H1 (cell line): Measurements from ENCODE around the gene EPB41L2.

Experiments used
- CTCF ChIP-seq, 3 experiments: IDR thresholded peaks; 1 replicate in 2 of 3; 2 replicates in 1 of 3; pipeline versions ENCODE4 v1.5.1 to v1.6.1; 2011; ENCODE audit warnings: low read length in 3 of 3, mild to moderate bottlenecking in 3 of 3, inconsistent platforms in 2 of 3, low read depth in 1 of 3, moderate library complexity in 1 of 3; ENCODE audit not compliant: insufficient read depth in 1 of 3; ENCODE audit errors: control extremely low read depth in 1 of 3
- EGR1 ChIP-seq: IDR thresholded peaks from 2 replicates; pipeline ENCODE4 v1.6.1; 2011; ENCODE audit warnings: low read depth, low read length, borderline replicate concordance
- POLR2A ChIP-seq, 2 experiments: IDR thresholded peaks; 1 replicate in 1 of 2; 2 replicates in 1 of 2; pipeline ENCODE4 v1.6.1; 2011; ENCODE audit warnings: low read depth in 2 of 2, low read length in 2 of 2, mild to moderate bottlenecking in 2 of 2; ENCODE audit errors: control extremely low read depth in 1 of 2
- POLR2AphosphoS5 ChIP-seq: IDR thresholded peaks from 2 replicates; pipeline ENCODE4 v1.6.1; 2011; ENCODE audit warnings: low read depth, low read length
- SP1 ChIP-seq: IDR thresholded peaks from 2 replicates; pipeline ENCODE4 v1.6.1; 2011; ENCODE audit warnings: low read depth, low read length
- TAF1 ChIP-seq: IDR thresholded peaks from 2 replicates; pipeline ENCODE4 v1.6.1; 2011; ENCODE audit warnings: mild to moderate bottlenecking, low read depth, low read length
- USF2 ChIP-seq: IDR thresholded peaks from 2 replicates; pipeline ENCODE4 v1.6.1; 2011; ENCODE audit warnings: low read length, improper control_type of control experiment
- YY1 ChIP-seq: IDR thresholded peaks from 2 replicates; pipeline ENCODE4 v1.6.1; 2011; ENCODE audit warnings: low read depth, mild to moderate bottlenecking, low read length
- ZNF274 ChIP-seq: IDR thresholded peaks from 2 replicates; pipeline ENCODE4 v1.7.0; 2012; ENCODE audit warnings: low read length, borderline replicate concordance; ENCODE audit errors: extremely low read depth

- no peak for TF ChIP-seq USF2
- no peak for TF ChIP-seq SP1
- no peak for TF ChIP-seq YY1
- TF ChIP-seq POLR2AphosphoS5: no peak
- TF ChIP-seq EGR1: no peak
- no peak for TF ChIP-seq ZNF274
- no peak for TF ChIP-seq TAF1
- TF ChIP-seq CTCF (IDR thresholded peaks at IDR 0.05; ENCODE audit: control extremely low read depth in 1 of 3, insufficient read depth in 1 of 3, low read depth in 1 of 3, low read length in 3 of 3): no peak
- TF ChIP-seq POLR2A (IDR thresholded peaks at IDR 0.05; ENCODE audit: control extremely low read depth in 1 of 2, low read depth in 2 of 2, low read length in 2 of 2): no peak
These were observed 4.5 kb upstream of the EPB41L2 start for GRCh38 chr6:131067521-131067920.
